NCI-H128 (cell line): ENCODE data around the gene B3GNT2.
"Not testable (repeated sequence)": the region's sequence is repeated elsewhere in the genome, so short reads cannot be mapped to it uniquely, and the experiment has no call there.

Experiments used
- DNase-seq: peaks from one replicate; lab custom pipeline; 2025; ENCODE audit not compliant: unreplicated experiment; lab: John Stamatoyannopoulos, UW

The B3GNT2 gene, protein sequence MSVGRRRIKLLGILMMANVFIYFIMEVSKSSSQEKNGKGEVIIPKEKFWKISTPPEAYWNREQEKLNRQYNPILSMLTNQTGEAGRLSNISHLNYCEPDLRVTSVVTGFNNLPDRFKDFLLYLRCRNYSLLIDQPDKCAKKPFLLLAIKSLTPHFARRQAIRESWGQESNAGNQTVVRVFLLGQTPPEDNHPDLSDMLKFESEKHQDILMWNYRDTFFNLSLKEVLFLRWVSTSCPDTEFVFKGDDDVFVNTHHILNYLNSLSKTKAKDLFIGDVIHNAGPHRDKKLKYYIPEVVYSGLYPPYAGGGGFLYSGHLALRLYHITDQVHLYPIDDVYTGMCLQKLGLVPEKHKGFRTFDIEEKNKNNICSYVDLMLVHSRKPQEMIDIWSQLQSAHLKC

DNA sequence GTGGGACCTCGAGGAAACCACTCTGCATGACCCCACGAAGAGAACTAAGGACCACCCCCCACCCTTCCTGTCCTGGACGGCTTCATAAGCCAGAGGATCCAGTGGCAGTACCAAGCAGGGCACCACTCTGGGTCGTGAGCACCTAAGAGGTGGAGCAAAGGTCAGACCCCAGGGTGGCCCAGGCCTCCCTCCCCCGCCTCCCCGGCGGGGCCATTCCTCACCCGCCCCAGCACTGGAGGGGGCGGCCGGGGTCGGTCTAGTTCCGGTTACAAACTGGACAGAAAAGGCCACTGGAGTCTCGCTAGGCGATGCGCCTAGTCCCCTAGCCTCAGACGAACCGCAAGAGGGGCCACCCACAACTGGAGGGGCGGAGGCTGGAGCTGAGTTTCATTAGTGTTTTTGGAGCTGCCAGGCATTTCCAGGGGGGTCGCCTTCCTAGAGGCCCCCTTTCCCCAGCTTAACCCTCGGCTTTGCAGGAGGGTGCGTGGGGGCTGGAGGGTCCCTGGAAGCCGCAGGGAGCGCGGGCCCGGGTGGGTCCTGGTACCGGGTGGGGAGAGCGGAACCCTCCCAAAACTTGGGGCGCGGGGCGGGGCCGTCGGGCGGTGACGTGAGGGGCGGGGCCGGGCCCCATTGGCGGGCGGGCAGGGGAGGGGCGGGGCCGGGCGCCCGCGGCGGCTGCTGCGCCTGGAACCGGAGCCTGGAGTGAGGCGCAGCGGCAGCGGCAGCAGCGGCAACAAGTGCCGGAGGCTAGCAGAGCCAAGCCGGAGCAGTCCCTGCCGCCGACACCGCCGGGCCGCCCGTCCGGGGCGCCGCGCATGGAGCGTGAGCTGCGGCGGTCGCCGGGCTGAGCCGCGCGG is at the start of gene B3GNT2:
B3GNT2 (plus strand) TSS at position 695 of the 857 bp plus-strand sequence. CDS start 26,106 bp downstream, outside the sequence.
- DNase-seq, result no peak

DNA sequence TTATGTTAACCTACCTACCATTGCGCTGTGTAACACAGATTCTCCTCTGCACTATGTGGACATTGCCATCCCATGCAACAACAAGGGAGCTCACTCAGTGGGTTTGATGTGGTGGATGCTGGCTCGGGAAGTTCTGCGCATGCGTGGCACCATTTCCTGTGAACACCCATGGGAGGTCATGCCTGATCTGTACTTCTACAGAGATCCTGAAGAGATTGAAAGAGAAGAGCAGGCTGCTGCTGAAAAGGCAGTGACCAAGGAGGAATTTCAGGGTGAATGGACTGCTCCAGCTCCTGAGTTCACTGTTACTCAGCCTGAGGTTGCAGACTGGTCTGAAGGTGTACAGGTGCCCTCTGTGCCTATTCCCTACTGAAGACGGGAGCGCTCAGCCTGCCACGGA is 49.1 kb upstream of the B3GNT2 start:
- DNase-seq, result not testable (repeated sequence)

DNA sequence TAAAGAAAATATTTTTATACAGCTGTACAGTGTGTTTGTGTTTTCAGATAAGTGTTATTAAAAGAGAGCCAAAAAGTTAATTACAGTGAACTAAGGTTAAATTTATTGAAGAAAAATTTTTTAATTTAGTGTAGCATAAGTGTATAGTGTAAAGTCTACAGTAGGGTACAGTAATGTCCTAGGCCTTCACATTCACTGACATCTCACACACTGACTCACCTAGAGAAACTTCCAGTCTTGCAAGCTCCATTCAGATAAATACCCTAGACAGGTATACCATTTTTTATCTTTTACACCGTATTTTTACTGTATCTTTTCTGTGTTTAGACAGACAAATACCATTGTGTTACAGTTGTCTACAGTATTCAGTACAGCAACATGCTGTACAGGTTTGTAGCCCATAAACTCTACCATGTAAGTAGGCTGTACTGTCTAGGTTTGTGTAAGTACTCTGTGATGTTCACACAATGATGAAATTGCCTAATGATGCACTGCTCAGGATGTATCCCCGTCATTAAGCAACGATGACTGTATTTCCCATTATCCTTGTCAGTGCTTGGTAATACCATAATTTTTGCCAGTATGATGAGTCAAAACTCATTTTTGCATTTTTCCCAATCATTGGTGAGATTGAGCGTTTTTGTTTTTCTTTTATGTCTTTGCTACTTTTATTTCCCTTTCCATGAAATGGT is 48.2 kb upstream of the B3GNT2 start:
- no peak for DNase-seq

DNA sequence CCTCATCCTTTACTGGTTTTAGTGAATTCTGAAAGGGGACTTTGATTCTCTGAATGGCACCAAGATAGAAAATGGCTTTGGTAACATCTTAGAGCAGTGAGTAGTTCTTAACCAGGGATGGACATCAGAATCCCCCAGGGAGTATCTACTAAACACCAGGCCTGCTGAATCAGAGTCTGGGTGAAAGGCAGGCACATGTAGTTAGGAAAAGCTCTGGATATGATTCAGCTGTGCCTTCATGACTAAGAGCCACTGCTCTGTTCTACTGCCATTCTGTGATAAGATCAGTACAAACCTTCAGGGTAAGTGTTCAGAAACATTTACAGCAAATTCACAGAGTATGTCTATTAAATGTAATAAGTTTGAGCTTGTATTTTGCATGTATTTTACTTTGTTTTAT is 46.2 kb upstream of the B3GNT2 start:
- no peak for DNase-seq

DNA sequence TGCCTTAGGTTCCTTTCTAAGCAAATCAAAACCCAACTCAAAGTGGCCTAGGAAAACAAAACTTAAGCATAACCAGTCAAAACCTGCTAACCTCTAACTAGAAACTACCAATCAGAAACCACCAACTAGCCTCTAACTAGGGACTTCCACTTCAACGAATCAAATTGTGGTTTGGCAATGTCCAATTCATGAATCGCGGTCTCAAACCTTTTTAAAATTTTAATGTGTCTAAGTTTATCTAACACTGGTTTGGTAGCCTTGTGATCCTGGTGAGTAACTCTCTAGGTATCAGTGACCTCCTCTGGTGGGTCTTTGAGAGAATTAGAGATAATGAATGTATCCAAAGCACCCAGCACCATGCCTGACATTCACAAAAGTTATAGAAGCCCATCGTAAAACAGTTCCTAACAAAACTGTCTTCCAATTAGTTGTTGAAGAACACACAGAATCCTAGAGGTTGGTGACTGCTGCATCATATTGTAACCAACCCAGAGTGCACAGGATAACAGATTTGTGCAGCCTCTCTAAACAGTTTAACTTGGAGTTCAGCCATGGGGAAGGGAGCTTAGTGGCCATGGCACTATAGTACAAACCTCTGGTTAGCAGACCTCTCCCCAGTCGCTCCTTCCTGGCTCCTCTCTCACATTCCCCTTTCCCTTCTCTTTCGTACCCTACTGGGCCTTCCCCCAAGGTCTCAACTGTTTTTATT is 45.2 kb upstream of the B3GNT2 start:
- DNase-seq, result no peak

DNA sequence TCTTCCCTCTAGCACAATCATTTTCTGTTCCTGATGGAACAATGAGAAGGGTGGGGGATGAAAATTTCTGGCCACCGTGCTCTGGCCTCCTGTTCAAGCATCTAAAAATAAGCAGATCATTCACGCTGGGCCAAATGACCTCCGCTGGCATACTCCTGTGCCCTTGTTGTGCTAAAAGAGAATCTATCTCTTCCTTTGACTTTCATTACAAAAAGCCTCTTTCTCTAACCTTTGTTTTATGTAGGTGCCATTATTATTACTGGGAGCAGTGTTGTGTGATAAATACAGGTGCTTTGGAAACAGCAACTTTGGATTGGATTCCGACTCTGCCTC is 44.6 kb upstream of the B3GNT2 start:
- no peak for DNase-seq

DNA sequence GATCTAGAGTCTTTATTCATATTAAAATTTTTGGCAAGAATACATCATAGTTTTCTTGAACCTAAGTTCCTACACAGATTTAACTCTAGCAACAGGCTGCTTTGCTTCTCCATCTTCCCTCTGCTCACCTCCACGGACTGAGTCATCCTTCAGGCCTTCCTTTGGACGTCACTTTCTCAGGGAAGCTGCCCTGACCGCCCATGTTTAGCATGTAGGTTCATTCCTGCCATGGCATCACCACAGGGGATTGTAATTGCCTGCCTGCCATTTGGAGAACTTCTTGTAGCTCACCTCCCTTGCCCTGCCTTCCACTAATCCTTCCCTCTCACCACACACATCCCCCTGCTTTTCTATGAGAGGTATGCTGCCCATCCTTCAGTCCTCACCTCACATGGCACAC is 43.9 kb upstream of the B3GNT2 start:
- no peak for DNase-seq

DNA sequence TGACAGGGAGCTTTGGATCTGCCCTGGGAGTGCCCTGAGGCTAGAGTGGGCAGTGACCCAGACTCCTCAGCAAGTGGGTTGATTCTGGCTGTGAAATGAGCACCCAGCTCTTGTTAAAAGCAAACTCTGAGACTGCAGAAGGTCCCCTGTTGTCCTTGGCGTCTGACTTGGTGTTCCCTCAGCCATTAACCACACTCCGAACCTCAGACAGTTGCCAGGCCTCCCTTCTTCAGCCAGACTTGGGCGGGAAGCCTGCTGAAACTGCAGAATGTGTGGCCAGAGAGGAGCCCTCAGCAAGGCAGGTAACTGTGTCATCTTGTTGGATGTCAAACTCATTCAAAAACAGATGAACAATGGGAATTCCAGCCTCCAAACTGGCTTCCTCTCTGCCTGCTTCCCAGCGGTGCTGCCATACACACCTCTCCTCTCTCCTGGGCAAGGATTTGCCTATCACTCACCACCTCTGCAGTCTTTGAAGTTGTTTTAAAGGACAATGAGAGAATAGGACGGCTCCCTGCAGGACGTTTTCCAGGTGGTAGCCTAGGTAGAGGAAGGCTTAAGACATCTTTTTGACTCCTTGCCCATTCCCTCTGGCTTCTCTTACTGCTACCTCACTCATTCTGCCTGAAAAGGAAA is 38.9 kb upstream of the B3GNT2 start:
- DNase-seq, result no peak

DNA sequence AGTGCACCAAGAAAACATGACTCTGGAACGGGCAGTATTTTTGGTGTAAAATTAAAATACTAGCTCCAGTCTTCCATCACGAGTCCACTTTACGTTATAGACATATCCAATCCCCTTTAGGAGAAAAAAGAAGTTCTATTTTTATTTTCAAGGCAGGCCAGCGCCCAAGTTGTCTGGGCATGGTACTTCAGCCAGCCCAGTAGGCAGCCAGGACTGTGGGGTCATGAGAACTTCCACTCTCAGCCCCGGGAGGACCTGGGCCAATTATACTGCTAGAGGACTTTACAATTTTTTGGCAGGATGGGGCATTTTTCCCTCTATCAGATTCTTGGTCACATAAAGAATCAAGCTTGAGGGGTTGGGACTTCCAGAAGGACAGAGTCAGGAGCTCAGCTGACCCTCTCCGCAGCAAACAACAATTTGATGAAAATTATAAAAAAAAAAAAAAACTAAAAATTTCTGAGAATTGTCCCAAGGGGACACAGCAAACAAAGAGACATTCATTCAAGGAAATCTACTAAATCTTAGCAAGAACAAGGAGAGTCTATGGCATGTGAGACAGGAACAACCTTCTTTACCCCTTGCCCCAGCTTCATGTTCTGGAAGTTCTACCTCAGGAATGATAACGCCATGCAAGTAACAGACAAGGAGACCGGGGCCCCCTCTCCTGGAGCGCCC is 37.3 kb upstream of the B3GNT2 start:
- no peak for DNase-seq

DNA sequence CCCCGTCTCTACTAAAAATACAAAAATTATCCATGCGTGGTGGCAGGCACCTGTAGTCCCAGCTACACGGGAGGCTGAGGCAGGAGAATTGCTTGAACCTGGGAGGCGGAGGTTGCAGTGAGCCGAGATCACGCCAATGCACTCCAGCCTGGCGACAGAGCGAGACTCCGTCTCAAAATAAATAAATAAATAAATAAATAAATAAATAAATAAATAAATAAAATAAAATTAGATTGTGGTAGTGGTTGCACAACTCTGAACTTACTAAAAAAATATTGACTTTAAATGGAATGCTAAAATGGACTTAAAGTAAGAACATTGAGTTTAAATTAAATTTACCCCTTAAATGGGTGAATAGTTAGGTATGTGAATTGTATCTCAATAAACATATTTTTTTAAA is 35.2 kb upstream of the B3GNT2 start:
- not testable (repeated sequence) for DNase-seq

DNA sequence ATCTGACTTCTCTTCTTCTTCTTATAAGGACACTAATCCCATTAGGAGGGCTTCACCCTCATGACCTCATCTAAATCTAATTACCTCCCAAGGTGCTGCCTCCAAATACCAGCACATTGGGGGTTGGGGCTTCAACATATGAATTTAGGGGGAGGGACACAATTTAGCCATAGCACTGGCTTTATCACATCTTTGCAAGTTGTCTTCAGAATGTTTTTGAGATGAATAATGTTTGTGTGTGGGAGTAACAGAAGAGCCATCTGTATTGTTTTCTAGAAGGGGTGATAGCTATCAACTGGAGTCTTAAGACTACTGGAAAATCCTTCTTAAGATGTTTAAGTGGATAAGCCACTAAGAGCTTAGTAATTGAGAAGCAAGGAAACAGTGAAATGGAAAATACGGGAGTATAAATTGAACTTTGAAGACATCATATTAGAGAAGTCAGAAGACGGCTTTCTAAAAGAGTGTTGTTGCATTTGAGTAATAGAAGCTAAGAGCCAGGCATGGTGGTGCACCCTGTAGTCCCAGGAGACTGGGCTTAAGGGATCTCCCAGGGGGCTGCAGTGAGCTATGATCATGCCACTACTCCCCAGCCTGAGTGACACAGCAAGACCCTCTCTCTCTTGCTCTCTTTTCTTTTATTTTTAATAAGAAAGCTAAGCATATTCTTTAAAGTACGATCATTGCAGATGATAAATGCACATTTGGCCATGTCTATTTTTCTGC is 32.6 kb upstream of the B3GNT2 start:
- no peak for DNase-seq

DNA sequence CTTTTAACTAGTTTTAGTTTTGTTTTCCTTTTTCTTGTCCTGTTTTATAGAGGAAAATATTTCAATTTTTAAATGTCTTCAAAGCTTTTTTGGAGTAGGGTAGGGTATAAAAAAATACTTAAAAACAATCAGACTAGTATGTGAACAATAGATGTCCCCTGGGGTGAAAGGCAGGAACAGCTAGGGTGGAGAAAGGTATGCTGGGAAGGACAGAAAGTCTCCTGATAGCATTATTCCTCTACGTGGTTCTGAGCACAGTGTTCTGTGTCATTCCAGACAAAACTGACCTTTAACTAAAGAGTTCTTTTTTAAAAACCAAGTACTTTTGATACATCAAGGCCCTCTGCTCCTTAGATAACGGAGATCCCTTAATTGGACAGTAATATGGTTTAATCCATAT is 32.1 kb upstream of the B3GNT2 start:
- no peak for DNase-seq

DNA sequence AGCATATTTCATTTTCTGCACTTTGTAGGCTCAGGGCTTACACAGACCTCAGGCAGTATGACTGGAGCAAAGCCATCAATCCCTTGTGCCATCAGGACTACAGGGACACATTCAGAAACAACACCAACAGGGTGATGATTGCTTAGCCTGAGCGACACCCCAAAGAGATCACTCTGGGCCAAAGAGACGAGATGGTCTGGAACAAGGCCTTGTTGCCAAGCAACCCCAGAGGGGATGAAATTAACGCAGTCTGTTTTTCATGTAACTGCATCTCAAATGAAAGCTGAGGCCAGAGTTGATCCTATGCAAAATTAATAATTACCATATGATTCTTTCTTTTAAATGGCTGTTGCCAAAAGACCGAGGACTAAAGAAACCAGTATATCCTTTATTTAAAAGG is 20.2 kb upstream of the B3GNT2 start:
- no peak for DNase-seq

DNA sequence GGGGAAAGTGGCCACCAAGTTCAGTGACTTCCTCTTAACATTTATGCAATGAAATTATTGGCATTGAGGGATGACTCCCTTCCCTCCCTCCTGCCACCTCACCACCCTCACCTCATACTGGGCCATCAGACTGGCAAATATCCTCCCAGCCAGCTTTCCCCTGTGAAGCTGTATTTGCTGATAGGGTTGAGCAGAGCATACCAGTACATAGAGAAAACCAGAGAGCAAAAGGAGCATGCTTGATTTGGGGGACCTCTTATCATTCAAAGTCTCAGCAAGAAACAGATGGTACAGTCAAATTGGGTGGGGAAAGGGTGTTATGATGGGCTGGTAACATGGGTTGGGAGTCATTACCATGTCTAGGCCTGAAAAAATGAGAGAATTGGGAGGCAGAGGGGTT is 19.1 kb upstream of the B3GNT2 start:
- DNase-seq, result no peak

DNA sequence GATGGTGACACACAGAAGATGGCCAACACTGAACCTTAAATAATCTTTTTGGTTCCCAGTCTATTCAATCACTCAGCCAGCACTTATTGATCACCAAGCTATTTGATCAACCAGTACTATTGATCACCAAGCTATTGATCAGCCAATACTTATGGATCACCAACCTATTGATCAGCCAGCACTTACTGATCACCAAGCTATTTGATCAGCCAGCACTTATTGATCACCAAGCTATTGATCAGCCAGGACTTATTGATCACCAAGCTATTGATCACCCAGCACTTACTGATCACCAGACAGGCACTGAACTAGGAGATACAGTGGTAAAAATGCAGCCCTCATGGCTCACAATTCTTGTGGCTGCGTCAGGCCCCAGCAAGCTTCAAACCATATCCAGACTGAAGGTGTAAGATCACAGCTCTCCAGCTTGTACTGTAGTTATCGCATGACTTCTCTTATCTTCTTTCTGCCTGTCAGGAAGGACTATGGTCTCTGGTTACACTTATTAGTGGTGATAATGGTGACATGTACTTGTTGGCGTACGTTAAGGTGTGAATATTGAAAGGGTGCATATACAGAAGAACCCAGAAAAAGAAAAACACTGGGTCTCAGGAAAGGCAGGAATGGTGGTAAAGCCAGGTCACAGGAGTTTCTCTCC is 18.4 kb upstream of the B3GNT2 start:
- DNase-seq, result no peak

DNA sequence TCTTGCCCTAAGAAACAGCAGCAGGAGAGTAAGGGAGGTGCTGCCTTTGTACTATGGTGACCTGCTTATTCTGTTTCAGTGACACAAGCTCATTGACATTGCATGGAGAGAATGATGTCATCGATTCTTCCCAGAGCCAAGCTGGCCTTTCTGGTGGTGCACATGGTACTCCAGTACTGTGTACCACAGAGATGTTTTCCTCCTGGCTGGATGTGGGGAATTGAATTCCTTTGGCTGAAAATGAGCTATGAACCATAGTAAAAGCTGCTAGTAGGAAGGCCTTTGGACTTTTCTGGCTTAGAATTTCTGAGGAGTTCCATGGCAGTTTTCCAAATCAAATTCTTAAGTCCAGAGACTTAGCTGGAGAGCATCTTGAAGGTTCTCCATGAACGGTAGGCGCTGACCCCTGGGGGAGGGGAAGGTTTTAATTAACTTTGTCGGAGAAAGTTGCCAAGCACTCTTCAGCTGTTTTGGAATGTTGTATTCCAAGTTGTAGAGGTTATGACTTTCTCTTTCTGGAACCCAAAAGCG is 17.1 kb upstream of the B3GNT2 start:
- DNase-seq, result no peak

DNA sequence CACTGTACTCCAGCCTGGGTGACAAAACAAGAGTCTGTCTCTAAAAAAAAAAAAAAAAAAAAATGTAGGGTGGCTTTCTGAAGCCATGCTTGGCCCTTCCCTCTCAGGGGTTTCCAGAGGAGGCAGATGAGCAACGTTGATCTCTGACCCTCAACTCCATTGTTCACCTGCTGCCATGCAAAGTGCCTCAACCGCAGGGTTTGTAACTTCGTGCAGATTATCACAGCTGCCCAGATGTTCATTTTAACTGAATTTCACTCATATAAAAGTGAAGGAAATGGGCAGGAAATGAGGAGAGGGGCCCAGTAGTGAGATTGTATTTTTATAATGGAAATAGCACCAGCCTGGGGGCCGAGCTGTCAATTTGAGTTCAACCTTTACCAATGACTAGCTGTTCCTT is 14.9 kb upstream of the B3GNT2 start:
- DNase-seq, result no peak

DNA sequence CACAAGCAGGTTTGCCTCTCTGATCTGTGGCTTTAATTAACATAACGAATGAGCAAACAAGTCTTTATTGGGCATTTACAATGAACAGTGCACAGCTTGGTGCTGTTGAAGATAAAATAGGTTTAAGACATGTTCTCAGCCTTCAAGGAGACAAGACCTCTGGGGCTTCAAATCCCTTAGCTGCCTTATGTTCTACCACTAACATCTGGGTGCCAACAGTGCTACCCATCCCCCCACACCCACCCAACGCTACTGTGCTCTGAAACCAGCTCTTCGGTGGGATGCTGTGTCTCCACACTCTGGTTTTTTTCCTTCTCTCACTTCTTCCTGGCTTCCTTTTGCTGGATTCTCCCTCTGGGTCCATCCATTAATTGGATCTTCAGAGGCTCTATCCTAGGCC is 14.1 kb upstream of the B3GNT2 start:
- DNase-seq, result no peak
